Astrocyte (in vitro differentiated cells and primary cell): ENCODE results near the gene GPR27. TPM values are rescaled to one million over a fixed set of nuclear protein-coding genes. Genes with fewer than 3 reads are reported as not detected.

Experiments used
- DNase-seq: peaks from one replicate; pipeline ENCODE4 v3.0.0-alpha.2; 2010; ENCODE audit warnings: low read depth
- FAIRE-seq: peaks from 2 replicates; lab custom pipeline; 2011; peaks lifted over from hg19 to GRCh38; lab: Jason Lieb, UNC
- H2AFZ ChIP-seq: 2 replicates; pipeline ENCODE4 v1.6.0; 2012; ENCODE audit warnings: low read depth, low read length, inconsistent platforms
- H3K27ac ChIP-seq: 2 replicates; pipeline ENCODE4 v1.5.1; 2011; ENCODE audit warnings: low read depth, low read length, inconsistent platforms
- H3K27me3 ChIP-seq: 2 replicates; pipeline ENCODE4 v1.6.0; 2011; ENCODE audit warnings: low read length, inconsistent platforms; ENCODE audit not compliant: insufficient read depth
- H3K36me3 ChIP-seq: 2 replicates; pipeline ENCODE4 v1.5.1; 2011; ENCODE audit warnings: low read length, inconsistent platforms; ENCODE audit not compliant: insufficient read depth
- H3K4me1 ChIP-seq: 2 replicates; pipeline ENCODE4 v1.5.1; 2011; ENCODE audit warnings: low read length, inconsistent platforms; ENCODE audit not compliant: insufficient read depth
- H3K4me2 ChIP-seq: 2 replicates; pipeline ENCODE4 v1.6.0; 2012; ENCODE audit warnings: low read length, inconsistent platforms
- H3K4me3 ChIP-seq: 2 replicates; pipeline ENCODE4 v1.5.1; 2011; ENCODE audit warnings: low read depth, mild to moderate bottlenecking, low read length, inconsistent platforms; ENCODE audit not compliant: insufficient read depth
- H3K79me2 ChIP-seq: 2 replicates; pipeline ENCODE4 v1.6.0; 2012; ENCODE audit warnings: mild to moderate bottlenecking, low read length, inconsistent platforms; ENCODE audit not compliant: insufficient read depth
- H3K9ac ChIP-seq: 2 replicates; pipeline ENCODE4 v1.6.0; 2012; ENCODE audit warnings: mild to moderate bottlenecking, low read length, inconsistent platforms
- H3K9me3 ChIP-seq: 2 replicates; pipeline ENCODE4 v1.5.1; 2012; ENCODE audit warnings: low read depth, mild to moderate bottlenecking, low read length, inconsistent platforms; ENCODE audit not compliant: insufficient read depth
- H4K20me1 ChIP-seq: 2 replicates; pipeline ENCODE4 v1.6.0; 2012; ENCODE audit warnings: low read length, inconsistent platforms; ENCODE audit not compliant: insufficient read depth
- H3K27ac Mint-ChIP-seq: one replicate; pipeline ENCODE4 v1.8.0; 2021; ENCODE audit warnings: mild to moderate bottlenecking, mixed read lengths; ENCODE audit not compliant: unreplicated experiment
- H3K27me3 Mint-ChIP-seq: one replicate; pipeline ENCODE4 v1.8.0; 2021; ENCODE audit warnings: low read depth, mixed read lengths; ENCODE audit not compliant: unreplicated experiment
- H3K36me3 Mint-ChIP-seq: one replicate; pipeline ENCODE4 v1.8.0; 2021; ENCODE audit warnings: low read depth, mixed read lengths; ENCODE audit not compliant: unreplicated experiment
- H3K4me1 Mint-ChIP-seq: one replicate; pipeline ENCODE4 v1.8.0; 2021; ENCODE audit warnings: low read depth, mixed read lengths; ENCODE audit not compliant: unreplicated experiment
- H3K4me3 Mint-ChIP-seq: one replicate; pipeline ENCODE4 v1.8.0; 2021; ENCODE audit warnings: mild to moderate bottlenecking, moderate library complexity, mixed read lengths; ENCODE audit not compliant: unreplicated experiment
- H3K9me3 Mint-ChIP-seq: one replicate; pipeline ENCODE4 v1.8.0; 2021; ENCODE audit warnings: mild to moderate bottlenecking, mixed read lengths; ENCODE audit not compliant: unreplicated experiment
- CTCF ChIP-seq: IDR thresholded peaks from 2 replicates; pipeline ENCODE4 v1.5.1; 2011; ENCODE audit warnings: low read depth, mild to moderate bottlenecking, inconsistent platforms, low read length, moderate library complexity; ENCODE audit not compliant: insufficient read depth
- EZH2 ChIP-seq: IDR thresholded peaks from 2 replicates; pipeline ENCODE4 v1.6.1; 2012; ENCODE audit warnings: mild to moderate bottlenecking, low read length, inconsistent platforms; ENCODE audit not compliant: insufficient read depth
- total RNA-seq: library from RNA; stranded (reverse); gene quantifications from 2 replicates; pipeline ENCODE4 v1.2.1, GENCODE V29; 2021

The GPR27 gene
- total RNA-seq, 1 donor from 2014 or later = 2.9 TPM

GRCh38 chr3:71763426-71763825, 9.8 kb downstream of the GPR27 start:
- no peaks in the 10 kb centered on the region for H3K9me3 ChIP-seq
- no peaks in the 10 kb centered on the region for H3K79me2 ChIP-seq
- DNase-seq (no peak), FAIRE-seq (no peak)
- peaks cover 34% of the 10 kb centered on the region for H3K27me3 Mint-ChIP-seq
- H3K36me3 Mint-ChIP-seq = no peaks in the 10 kb centered on the region
- no peak overlapping the region for H3K4me3 ChIP-seq
- TF ChIP-seq EZH2 (no peak), CTCF (no peak)
- H3K27ac ChIP-seq = no peak overlapping the region
- no peaks in the 10 kb centered on the region for H3K36me3 ChIP-seq
- no peak overlapping the region for H2AFZ ChIP-seq
- H3K4me1 ChIP-seq = no peaks in the 10 kb centered on the region
- no peaks in the 10 kb centered on the region for H3K4me1 Mint-ChIP-seq
- H3K27ac Mint-ChIP-seq = no peak overlapping the region
- no peak overlapping the region for H3K4me3 Mint-ChIP-seq
- no peak overlapping the region for H3K4me2 ChIP-seq
- H3K27me3 ChIP-seq = peaks cover 19% of the 10 kb centered on the region
- no peaks in the 10 kb centered on the region for H4K20me1 ChIP-seq
- peaks cover 1% of the 10 kb centered on the region for H3K9me3 Mint-ChIP-seq
- no peak overlapping the region for H3K9ac ChIP-seq

GRCh38 chr3:71771126-71771525, 17.5 kb downstream of the GPR27 start:
- Histone ChIP-seq H3K4me2 (no peak overlapping the region), H3K4me3 (no peak overlapping the region), H3K27ac (no peak overlapping the region), H3K36me3 (no peaks in the 10 kb centered on the region), H3K9me3 (no peaks in the 10 kb centered on the region), H2AFZ (no peak overlapping the region), H3K4me1 (no peaks in the 10 kb centered on the region), H3K79me2 (no peaks in the 10 kb centered on the region), H3K9ac (no peak overlapping the region), H3K27me3 (peaks cover 15% of the 10 kb centered on the region), H4K20me1 (no peaks in the 10 kb centered on the region)
- Mint-ChIP-seq H3K4me1 (no peaks in the 10 kb centered on the region), H3K27me3 (peaks cover 22% of the 10 kb centered on the region), H3K27ac (no peak overlapping the region), H3K9me3 (peaks cover 2% of the 10 kb centered on the region), H3K36me3 (no peaks in the 10 kb centered on the region), H3K4me3 (no peak overlapping the region)
- TF ChIP-seq CTCF (no peak), EZH2 (no peak)
- DNase-seq (no peak), FAIRE-seq (no peak)

GRCh38 chr3:71771884-71772283, 18.2 kb downstream of the GPR27 start:
- Mint-ChIP-seq H3K36me3 (no peaks in the 10 kb centered on the region), H3K9me3 (peaks cover 2% of the 10 kb centered on the region), H3K27me3 (peaks cover 27% of the 10 kb centered on the region), H3K4me3 (no peak overlapping the region), H3K27ac (no peak overlapping the region), H3K4me1 (no peaks in the 10 kb centered on the region)
- Histone ChIP-seq H3K4me1 (no peaks in the 10 kb centered on the region), H3K9me3 (no peaks in the 10 kb centered on the region), H3K9ac (no peak overlapping the region), H3K27ac (no peak overlapping the region), H3K4me3 (no peak overlapping the region), H2AFZ (no peak overlapping the region), H3K79me2 (no peaks in the 10 kb centered on the region), H3K36me3 (no peaks in the 10 kb centered on the region), H4K20me1 (no peaks in the 10 kb centered on the region), H3K4me2 (no peak overlapping the region), H3K27me3 (peaks cover 15% of the 10 kb centered on the region)
- FAIRE-seq (no peak), DNase-seq (no peak)
- TF ChIP-seq CTCF (no peak), EZH2 (no peak)
